Skin of body (tissue), 3 donors: Measurements from ENCODE around the gene DNM1L. TPM values are rescaled to one million over a fixed set of nuclear protein-coding genes. Genes with fewer than 3 reads are reported as not detected.

ENCODE experiments used
- DNase-seq: peaks from one replicate; lab custom pipeline; 2025; lab: John Stamatoyannopoulos, UW
- small RNA-seq: library from RNA; depleted of rRNA; stranded (forward); fragments of <200 nt; gene quantifications from one replicate; pipeline ENCODE3, GENCODE V24; 2014; ENCODE audit warnings: low replicate concordance
- total RNA-seq: library from RNA; depleted of rRNA; stranded (reverse); fragments of >200 nt; gene quantifications from one replicate; pipeline ENCODE4 v1.2.3, GENCODE V29; 2014

DNM1L gene
- total RNA-seq, 1 donor from 2014 or later = 78.0 TPM

- peak; percentile 95 for DNase-seq
These were observed 76.8 kb downstream of the DNM1L start, which contains the start of gene YARS2 for GRCh38 chr12:32755654-32756475. TSS of gene YARS2 (minus strand) at chr12:32755897. CDS start at chr12:32755874, 23 bp downstream.

GRCh38 chr12:32756476-32757066, 77.5 kb downstream of the DNM1L start:
- peak; percentile 2 for DNase-seq

DNA sequence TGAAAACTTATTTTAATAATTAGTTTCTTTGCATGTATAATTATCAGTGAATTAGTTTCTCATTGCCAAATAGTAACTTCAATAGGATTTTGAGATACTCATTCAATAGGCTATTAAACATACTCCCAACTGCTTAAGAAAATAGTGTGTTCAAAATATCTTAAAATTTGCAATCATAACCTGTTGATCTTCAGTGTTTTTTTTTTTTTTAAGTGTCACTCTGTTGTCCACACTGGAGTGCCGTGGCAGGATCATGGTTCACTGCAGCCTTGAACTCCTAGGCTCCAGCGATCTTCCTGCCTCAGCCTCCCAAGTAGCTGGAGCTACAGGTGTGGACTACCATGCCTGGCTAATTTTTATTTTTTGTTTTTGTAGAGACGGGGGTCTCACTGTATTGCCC, 78.1 kb downstream of the DNM1L start:
- no peak for DNase-seq

DNA sequence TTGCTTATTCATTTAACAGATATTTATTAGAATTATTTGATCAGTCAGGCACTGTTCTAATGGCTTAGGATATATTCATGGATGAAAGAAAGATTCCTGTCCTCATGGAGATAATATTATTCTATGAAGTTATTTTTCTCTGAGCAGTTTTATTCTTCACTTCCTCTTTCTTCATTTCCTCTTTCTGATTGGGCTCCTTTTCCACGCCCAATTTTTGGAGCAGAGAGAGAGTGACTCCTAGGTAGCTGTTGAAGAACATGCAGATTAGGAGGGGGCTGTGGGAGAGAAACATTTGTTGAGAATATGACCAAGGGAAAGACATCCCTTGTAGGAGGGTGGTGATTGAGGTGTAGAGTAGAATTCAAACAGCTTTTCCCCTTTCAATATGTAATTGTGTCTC, 82.6 kb downstream of the DNM1L start:
- no peak for DNase-seq

DNA sequence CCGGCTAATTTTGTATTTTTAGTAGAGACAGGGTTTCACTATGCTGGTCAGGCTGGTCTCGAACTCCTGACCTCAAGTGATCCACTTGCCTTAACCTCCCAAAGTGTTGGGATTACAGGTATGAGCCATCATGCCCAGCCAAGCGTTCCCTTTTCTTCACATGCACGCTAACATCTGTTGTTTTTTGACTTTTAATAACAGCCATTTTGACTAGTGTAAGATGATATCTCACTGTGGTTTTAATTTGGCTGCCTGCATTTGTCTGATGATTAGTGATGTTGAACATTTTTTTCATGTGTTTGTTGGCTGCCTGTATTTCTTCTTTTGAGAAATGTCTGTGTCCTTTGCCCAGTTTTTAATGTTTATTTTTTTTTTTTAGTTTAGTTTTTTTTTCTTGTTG, 86.8 kb downstream of the DNM1L start:
- no peak for DNase-seq

DNA sequence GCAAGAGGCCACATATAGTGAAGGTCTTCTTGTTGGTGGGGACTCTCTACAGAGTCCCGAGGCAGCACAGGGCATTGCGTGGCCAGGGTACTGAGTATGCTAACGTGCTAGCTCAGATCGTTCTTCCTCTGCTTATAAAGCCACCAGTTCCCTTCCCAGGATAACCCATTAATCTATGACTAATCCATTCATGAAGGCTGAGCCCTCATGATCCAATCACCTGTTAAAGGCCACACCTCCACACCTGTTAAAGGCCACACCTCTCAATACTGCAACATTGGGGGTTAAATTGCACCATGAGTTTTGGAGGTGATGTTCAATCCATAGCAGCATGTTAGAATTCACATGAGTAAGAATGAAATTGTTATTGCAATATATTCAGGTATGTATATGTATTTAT, 89.4 kb downstream of the DNM1L start:
- no peak for DNase-seq

DNA sequence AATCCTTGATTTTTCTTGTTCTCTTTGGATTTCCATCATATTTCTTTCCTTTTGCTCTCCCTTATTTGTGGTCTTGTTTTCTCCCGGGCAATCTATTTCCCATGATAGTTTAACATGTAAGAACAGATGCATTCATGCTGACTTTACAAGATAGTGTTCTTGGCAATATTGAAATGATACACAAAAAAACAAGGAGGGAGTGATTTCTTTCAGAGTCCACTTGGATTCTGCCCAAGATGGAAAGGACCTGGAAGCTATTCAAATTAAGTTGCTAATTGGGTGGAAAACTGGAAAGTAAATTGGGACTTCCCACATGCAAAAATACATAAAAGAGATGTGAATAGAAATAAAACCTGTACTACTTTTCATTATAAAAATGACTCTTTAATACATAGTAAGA, 91.0 kb downstream of the DNM1L start:
- DNase-seq = no peak

DNA sequence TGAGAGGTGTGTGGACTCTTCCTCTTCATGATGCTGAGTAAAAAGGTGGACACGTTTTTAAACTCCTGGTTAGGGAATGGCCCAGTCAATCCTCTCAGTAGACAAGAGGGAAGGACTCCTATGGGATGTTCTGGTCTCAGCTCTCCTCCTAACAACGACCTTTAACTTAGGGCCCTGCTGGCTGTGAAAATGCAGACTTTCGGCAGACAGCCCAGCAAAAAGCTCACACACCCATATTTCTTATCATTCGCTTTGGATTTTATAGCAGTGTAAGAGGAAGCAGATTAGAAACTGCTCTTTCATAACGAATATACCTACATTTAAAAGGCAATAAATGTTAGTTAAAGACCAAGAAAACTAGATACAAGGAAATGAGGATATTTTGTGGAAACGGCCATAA, 94.6 kb downstream of the DNM1L start:
- DNase-seq = no peak

DNA sequence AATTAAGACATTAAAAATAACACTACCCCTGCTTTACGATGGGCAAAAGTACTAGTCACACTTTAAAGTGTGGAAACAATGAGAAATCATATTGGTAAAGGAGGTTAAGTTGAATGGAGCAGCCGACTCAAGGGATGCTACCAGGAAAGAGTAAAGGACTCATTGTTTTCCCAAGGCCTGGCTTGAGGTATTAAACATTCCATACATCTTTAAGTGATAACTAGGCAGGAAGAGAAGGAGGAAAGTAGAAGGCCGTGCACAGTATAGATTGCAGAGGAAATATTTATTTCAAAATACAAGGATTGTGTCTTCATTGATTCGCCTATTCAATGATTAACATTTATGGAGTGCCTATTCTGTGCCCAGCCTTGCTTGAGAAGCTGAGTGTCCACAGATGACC, 97.2 kb downstream of the DNM1L start:
- no peak for DNase-seq

DNA sequence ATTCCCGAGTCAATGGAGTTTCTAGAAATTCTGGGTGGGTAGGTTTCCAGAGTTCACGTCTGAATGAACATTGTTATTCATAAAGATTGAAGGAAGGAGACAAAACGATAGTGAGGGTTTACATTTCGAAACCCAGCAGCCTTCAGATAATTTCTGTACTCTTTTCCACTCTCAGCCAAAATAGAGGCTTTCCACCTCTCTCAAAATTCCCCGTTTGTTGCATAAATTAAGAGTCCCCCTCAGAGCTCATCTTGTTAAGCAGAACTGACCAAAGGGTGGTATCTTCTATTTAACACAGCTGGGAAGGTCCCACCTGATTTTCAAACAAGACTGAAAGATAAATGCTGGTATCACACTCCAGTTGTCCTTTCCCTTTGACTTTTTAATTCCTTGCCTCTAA, 98.1 kb downstream of the DNM1L start:
- no peak for DNase-seq

DNA sequence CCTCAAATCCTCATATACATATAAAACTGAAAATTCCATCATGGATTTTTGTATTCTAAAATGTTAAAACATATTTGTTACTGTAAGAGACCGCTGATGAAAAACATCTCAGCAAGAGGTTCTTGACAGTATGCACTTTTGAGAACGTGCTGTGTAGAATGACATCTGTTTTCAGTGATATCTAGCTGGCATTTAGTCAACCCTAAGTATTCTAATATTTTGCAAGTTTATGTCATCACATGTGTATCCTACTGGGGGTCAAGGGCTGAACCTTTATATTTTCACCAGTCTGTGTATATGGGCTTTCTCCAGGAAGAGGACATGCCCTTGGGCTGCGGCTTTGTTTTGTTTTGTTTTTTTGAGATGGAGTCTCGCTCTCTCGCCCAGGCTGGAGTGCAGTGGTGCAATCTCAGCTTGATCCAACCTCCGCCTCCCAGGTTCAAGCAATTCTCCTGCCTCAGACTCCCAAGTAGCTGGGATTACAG, 98.6 kb downstream of the DNM1L start:
- DNase-seq = no peak

DNA sequence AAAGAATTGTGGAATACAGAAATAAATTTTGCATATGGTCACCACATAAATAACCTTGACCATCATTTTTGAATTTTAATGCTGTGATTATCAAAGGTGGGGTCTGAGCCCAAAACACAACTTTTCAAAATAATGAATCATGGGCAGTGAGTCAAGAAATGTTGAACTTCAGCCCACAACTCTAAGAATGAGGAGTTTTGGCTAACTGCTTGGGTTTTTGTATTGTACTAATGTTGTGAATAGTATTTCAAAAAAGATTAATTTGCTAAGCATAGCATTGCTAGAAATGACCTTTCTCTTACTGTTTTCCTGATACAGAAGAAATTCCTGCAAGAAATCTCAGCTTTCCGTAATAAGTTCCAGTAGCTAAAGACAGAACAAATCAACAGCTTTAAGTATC, 101.0 kb downstream of the DNM1L start:
- DNase-seq = no peak

GRCh38 chr12:32783029-32783428, 103.9 kb downstream of the DNM1L start:
- no peak for DNase-seq

DNA sequence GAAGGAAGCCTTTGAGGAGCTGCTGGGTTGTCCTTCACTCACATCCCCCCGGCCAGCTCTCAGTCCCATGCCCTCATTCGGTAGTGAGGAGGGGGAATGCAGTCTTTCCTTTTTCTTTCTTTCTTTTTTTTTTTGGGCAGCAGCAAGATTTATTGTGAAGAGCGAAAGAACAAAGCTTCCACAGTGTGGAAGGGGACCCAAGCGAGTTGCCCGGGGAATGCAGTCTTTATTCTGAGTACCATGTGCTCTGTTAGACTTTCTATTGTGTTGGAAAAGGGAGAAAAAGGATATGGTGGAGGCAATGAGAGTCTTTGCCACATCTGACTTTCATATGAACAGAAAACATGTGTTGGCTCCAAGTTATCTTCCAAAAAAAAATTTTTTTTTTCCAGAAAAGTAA, 106.5 kb downstream of the DNM1L start:
- no peak for DNase-seq

DNA sequence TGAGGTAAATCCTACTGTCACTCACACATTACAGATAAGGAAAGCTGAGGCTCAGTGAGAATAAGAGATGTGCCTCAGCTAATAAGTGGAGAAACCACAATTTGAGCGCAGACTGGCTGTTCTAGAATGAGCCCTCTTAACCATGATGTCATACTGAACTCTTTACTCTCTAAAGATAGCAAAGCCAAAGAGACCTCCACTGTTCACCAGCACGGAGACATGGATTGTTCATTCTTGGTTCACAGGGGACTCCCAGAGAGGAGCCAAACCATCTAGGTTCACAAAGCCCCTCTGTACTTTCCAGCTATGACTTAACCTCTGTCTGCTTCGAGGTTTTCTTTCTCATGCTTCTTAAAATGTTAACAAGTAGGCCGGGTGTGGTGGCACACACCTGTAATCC, 109.3 kb downstream of the DNM1L start:
- DNase-seq = no peak

DNA sequence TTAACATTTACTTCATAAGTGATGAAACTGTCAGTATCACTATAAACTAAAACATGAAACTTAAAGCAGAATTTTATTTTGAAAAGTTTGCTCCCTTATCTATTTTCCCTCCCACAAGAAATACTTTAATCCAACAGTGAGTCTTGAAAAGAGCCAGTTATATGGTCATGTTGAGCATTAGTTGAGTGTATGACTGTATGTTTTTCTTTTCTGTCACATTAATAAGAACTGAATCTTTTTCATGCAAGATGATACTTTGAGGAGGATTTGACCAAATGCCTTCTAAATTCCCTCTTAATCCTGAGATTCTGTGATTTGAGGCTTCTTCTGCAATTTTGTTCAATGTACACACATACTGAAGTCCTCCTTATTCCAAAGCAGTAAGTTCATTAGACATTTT, 110.3 kb downstream of the DNM1L start:
- no peak for DNase-seq

- no peak for DNase-seq
These were observed 110.8 kb downstream of the DNM1L start for GRCh38 chr12:32789916-32790315.

GRCh38 chr12:32794281-32794680, 115.2 kb downstream of the DNM1L start:
- DNase-seq = no peak

Small RNA genes lying within 50 kb of the gene (small RNA-seq; reads per million reads assigned to genes)
- gene RF00019 = not detected

Other genes starting within 250 kb of the DNM1L start
- 23.8 TPM for gene YARS2, start 76.6 kb downstream of the DNM1L start, total RNA-seq
- gene PKP2, start 217.5 kb downstream of the DNM1L start, total RNA-seq = 11.5 TPM